ENCODE results near the gene TCP11L2. TPM values are rescaled to one million over a fixed set of nuclear protein-coding genes. Genes with fewer than 3 reads are reported as not detected.
"Not testable (repeated sequence)": the region's sequence is repeated elsewhere in the genome, so short reads cannot be mapped to it uniquely, and the experiment has no call there.

The TCP11L2 gene
- total and polyA plus RNA-seq, 4 donors = 16.9 to 109 (median 31.9) TPM

- no peak overlapping the region for H3K4me3 ChIP-seq (ENCODE audit: low read depth, low read length)
- H3K36me3 ChIP-seq (ENCODE audit: control insufficient read depth, insufficient read depth, low read length) = no peaks in the 10 kb centered on the region
- H3K4me1 ChIP-seq (ENCODE audit: control insufficient read depth, insufficient read depth, low read length) = no peaks in the 10 kb centered on the region
- H3K27ac ChIP-seq (ENCODE audit: low read depth, low read length) = no peak overlapping the region
- no peaks in the 10 kb centered on the region for H3K9me3 ChIP-seq (ENCODE audit: control insufficient read depth, insufficient read depth, low read length)
- H3K27me3 ChIP-seq (ENCODE audit: control insufficient read depth, insufficient read depth, low read length) = no peaks in the 10 kb centered on the region
- no CpG with 5 or more reads among the region's 4 CpGs for WGBS (ENCODE audit: insufficient coverage)
- no peak for DNase-seq (ENCODE audit: low read depth in 4 of 6, low spot score in 6 of 6)
These were observed 20.7 kb upstream of the TCP11L2 start for GRCh38 chr12:106281804-106282203.

- no peak overlapping the region for H3K27ac ChIP-seq (ENCODE audit: low read depth, low read length)
- H3K4me3 ChIP-seq (ENCODE audit: low read depth, low read length) = no peak overlapping the region
- no peaks in the 10 kb centered on the region for H3K36me3 ChIP-seq (ENCODE audit: control insufficient read depth, insufficient read depth, low read length)
- 40% methylated on average over 5 of the region's 7 CpGs for WGBS (ENCODE audit: insufficient coverage)
- DNase-seq (ENCODE audit: low read depth in 4 of 6, low spot score in 6 of 6) = peak in 2 of 6 donors; percentile 24 to 28
- H3K9me3 ChIP-seq (ENCODE audit: control insufficient read depth, insufficient read depth, low read length) = no peaks in the 10 kb centered on the region
- no peaks in the 10 kb centered on the region for H3K4me1 ChIP-seq (ENCODE audit: control insufficient read depth, insufficient read depth, low read length)
- H3K27me3 ChIP-seq (ENCODE audit: control insufficient read depth, insufficient read depth, low read length) = no peaks in the 10 kb centered on the region
These were observed 20.0 kb upstream of the TCP11L2 start for GRCh38 chr12:106282457-106283097.

- H3K9me3 ChIP-seq (ENCODE audit: control insufficient read depth, insufficient read depth, low read length) = no peaks in the 10 kb centered on the region
- H3K4me3 ChIP-seq (ENCODE audit: low read depth, low read length) = no peak overlapping the region
- peak in 2 of 6 donors; percentile 64 to 94 for DNase-seq (ENCODE audit: low read depth in 4 of 6, low spot score in 6 of 6)
- 54% methylated on average over 10 of the region's 10 CpGs for WGBS (ENCODE audit: insufficient coverage)
- no peaks in the 10 kb centered on the region for H3K36me3 ChIP-seq (ENCODE audit: control insufficient read depth, insufficient read depth, low read length)
- no peaks in the 10 kb centered on the region for H3K4me1 ChIP-seq (ENCODE audit: control insufficient read depth, insufficient read depth, low read length)
- no peak overlapping the region for H3K27ac ChIP-seq (ENCODE audit: low read depth, low read length)
- no peaks in the 10 kb centered on the region for H3K27me3 ChIP-seq (ENCODE audit: control insufficient read depth, insufficient read depth, low read length)
These were observed 18.0 kb upstream of the TCP11L2 start for GRCh38 chr12:106284358-106285105.

- Histone ChIP-seq H3K4me3 (ENCODE audit: low read depth, low read length) (no peak overlapping the region), H3K4me1 (ENCODE audit: control insufficient read depth, insufficient read depth, low read length) (no peaks in the 10 kb centered on the region), H3K27ac (ENCODE audit: low read depth, low read length) (no peak overlapping the region), H3K9me3 (ENCODE audit: control insufficient read depth, insufficient read depth, low read length) (no peaks in the 10 kb centered on the region), H3K36me3 (ENCODE audit: control insufficient read depth, insufficient read depth, low read length) (no peaks in the 10 kb centered on the region), H3K27me3 (ENCODE audit: control insufficient read depth, insufficient read depth, low read length) (no peaks in the 10 kb centered on the region)
- DNase-seq (ENCODE audit: low read depth in 4 of 6, low spot score in 6 of 6) = peak in 1 of 6 donors; percentile 33
- 79% methylated on average over 3 of the region's 4 CpGs for WGBS (ENCODE audit: insufficient coverage)
These were observed 16.6 kb upstream of the TCP11L2 start for GRCh38 chr12:106285982-106286381.

GRCh38 chr12:106286576-106287162, 15.9 kb upstream of the TCP11L2 start:
- H3K27me3 ChIP-seq (ENCODE audit: control insufficient read depth, insufficient read depth, low read length); DNase-seq (ENCODE audit: low read depth in 4 of 6, low spot score in 6 of 6); H3K9me3 ChIP-seq (ENCODE audit: control insufficient read depth, insufficient read depth, low read length); H3K4me3 ChIP-seq (ENCODE audit: low read depth, low read length); H3K4me1 ChIP-seq (ENCODE audit: control insufficient read depth, insufficient read depth, low read length); H3K36me3 ChIP-seq (ENCODE audit: control insufficient read depth, insufficient read depth, low read length); H3K27ac ChIP-seq (ENCODE audit: low read depth, low read length): not testable (repeated sequence)
- WGBS (ENCODE audit: insufficient coverage) = 81% methylated on average over 9 of the region's 14 CpGs

GRCh38 chr12:106287364-106287763, 15.2 kb upstream of the TCP11L2 start:
- no peaks in the 10 kb centered on the region for H3K9me3 ChIP-seq (ENCODE audit: control insufficient read depth, insufficient read depth, low read length)
- DNase-seq (ENCODE audit: low read depth in 4 of 6, low spot score in 6 of 6) = no peak
- WGBS (ENCODE audit: insufficient coverage) = no CpG with 5 or more reads among the region's 1 CpG
- H3K27me3 ChIP-seq (ENCODE audit: control insufficient read depth, insufficient read depth, low read length) = no peaks in the 10 kb centered on the region
- H3K4me3 ChIP-seq (ENCODE audit: low read depth, low read length) = no peak overlapping the region
- H3K4me1 ChIP-seq (ENCODE audit: control insufficient read depth, insufficient read depth, low read length) = no peaks in the 10 kb centered on the region
- H3K36me3 ChIP-seq (ENCODE audit: control insufficient read depth, insufficient read depth, low read length) = no peaks in the 10 kb centered on the region
- H3K27ac ChIP-seq (ENCODE audit: low read depth, low read length) = no peak overlapping the region

GRCh38 chr12:106288101-106288493, 14.4 kb upstream of the TCP11L2 start:
- Histone ChIP-seq H3K36me3 (ENCODE audit: control insufficient read depth, insufficient read depth, low read length) (no peaks in the 10 kb centered on the region), H3K27ac (ENCODE audit: low read depth, low read length) (no peak overlapping the region), H3K4me1 (ENCODE audit: control insufficient read depth, insufficient read depth, low read length) (no peaks in the 10 kb centered on the region), H3K27me3 (ENCODE audit: control insufficient read depth, insufficient read depth, low read length) (no peaks in the 10 kb centered on the region), H3K4me3 (ENCODE audit: low read depth, low read length) (no peak overlapping the region), H3K9me3 (ENCODE audit: control insufficient read depth, insufficient read depth, low read length) (no peaks in the 10 kb centered on the region)
- 92% methylated on average over 1 of the region's 1 CpG for WGBS (ENCODE audit: insufficient coverage)
- no peak for DNase-seq (ENCODE audit: low read depth in 4 of 6, low spot score in 6 of 6)

- Histone ChIP-seq H3K4me1 (ENCODE audit: control insufficient read depth, insufficient read depth, low read length) (no peaks in the 10 kb centered on the region), H3K36me3 (ENCODE audit: control insufficient read depth, insufficient read depth, low read length) (no peaks in the 10 kb centered on the region), H3K27ac (ENCODE audit: low read depth, low read length) (no peak overlapping the region), H3K9me3 (ENCODE audit: control insufficient read depth, insufficient read depth, low read length) (no peaks in the 10 kb centered on the region), H3K27me3 (ENCODE audit: control insufficient read depth, insufficient read depth, low read length) (no peaks in the 10 kb centered on the region), H3K4me3 (ENCODE audit: low read depth, low read length) (no peak overlapping the region)
- WGBS (ENCODE audit: insufficient coverage) = 80% methylated on average over 5 of the region's 9 CpGs
- no peak for DNase-seq (ENCODE audit: low read depth in 4 of 6, low spot score in 6 of 6)
These were observed 13.9 kb upstream of the TCP11L2 start for GRCh38 chr12:106288494-106289195.

- no peaks in the 10 kb centered on the region for H3K4me1 ChIP-seq (ENCODE audit: control insufficient read depth, insufficient read depth, low read length)
- no peaks in the 10 kb centered on the region for H3K9me3 ChIP-seq (ENCODE audit: control insufficient read depth, insufficient read depth, low read length)
- no peaks in the 10 kb centered on the region for H3K27me3 ChIP-seq (ENCODE audit: control insufficient read depth, insufficient read depth, low read length)
- H3K27ac ChIP-seq (ENCODE audit: low read depth, low read length) = no peak overlapping the region
- H3K36me3 ChIP-seq (ENCODE audit: control insufficient read depth, insufficient read depth, low read length) = no peaks in the 10 kb centered on the region
- no CpG with 5 or more reads among the region's 1 CpG for WGBS (ENCODE audit: insufficient coverage)
- DNase-seq (ENCODE audit: low read depth in 4 of 6, low spot score in 6 of 6) = no peak
- no peak overlapping the region for H3K4me3 ChIP-seq (ENCODE audit: low read depth, low read length)
These were observed 13.3 kb upstream of the TCP11L2 start for GRCh38 chr12:106289196-106289681.
